Right cardiac atrium (tissue), 5 donors: ENCODE data around the gene UBE3A. TPM values are rescaled to one million over a fixed set of nuclear protein-coding genes. Genes with fewer than 3 reads are reported as not detected.
A peak's percentile ranks its signal among the peaks of the same experiment; 100 is the strongest.
"Not testable (repeated sequence)": the region's sequence is repeated elsewhere in the genome, so short reads cannot be mapped to it uniquely, and the experiment has no call there.

ENCODE experiments used
- ATAC-seq, 2 donors: fragments of 200-7000 bp; cut with Tn5 transposase; one replicate each; pipeline versions ENCODE4 v1.8.0 to v1.9.1; 2020; ENCODE audit warnings: moderate library complexity in 2 of 2, mild to moderate bottlenecking in 1 of 2
- DNase-seq, 3 donors: peaks; one replicate each; pipeline ENCODE4 v3.0.0-alpha.2; 2020
- H3K27ac ChIP-seq: one replicate; pipeline ENCODE4 v1.5.1; 2013; ENCODE audit warnings: mild to moderate bottlenecking, low read length, control low read depth, moderate library complexity
- H3K27me3 ChIP-seq: one replicate; pipeline ENCODE4 v1.6.1; 2013; ENCODE audit not compliant: control insufficient read depth, insufficient read depth
- H3K4me1 ChIP-seq: one replicate; pipeline ENCODE4 v1.6.1; 2013; ENCODE audit warnings: low read length; ENCODE audit not compliant: control insufficient read depth, insufficient read depth
- H3K4me3 ChIP-seq: one replicate; pipeline ENCODE4 v1.5.1; 2013; ENCODE audit warnings: low read length, control low read depth
- H3K9me3 ChIP-seq: one replicate; pipeline ENCODE4 v1.6.1; 2013; ENCODE audit warnings: low read length; ENCODE audit not compliant: control insufficient read depth
- WGBS: extraction: QIAGEN DNeasy Blood & Tissue Kit; methylation state at CpG from one replicate; pipeline ENCODE4 v1.1.7; 2013; 5-methylcytosine and 5-hydroxymethylcytosine counted together
- intact Hi-C, 4 donors: fragments of 100-400 bp; cut with DNase I; formaldehyde crosslinking; loops; one replicate each; pipeline versions ENCODE4 v1.11.0 to v1.14.0; 2022 to 2023
- polyA plus RNA-seq: library from polyadenylated mRNA; stranded (reverse); fragments of 200-250 nt; gene quantifications from one replicate; pipeline ENCODE4 v1.2.3, GENCODE V29; 2013
- total RNA-seq, 4 donors: library from RNA; stranded (reverse); fragmentation: NEBNext Ultra II Directional; extraction: Animal tissue kit (Norgen Biotek cat#: 25700); gene quantifications; one replicate each; pipeline ENCODE4 v1.2.1, GENCODE V29; 2021
- donor health status: healthy with polysubstance abuse.
- donor health status: DM: no; HTN: yes; CAD: no.
- donor health status: DM: no; HTN: no; CAD: no.
- donor health status: DM: no; HTN: yes; CAD: no; lungs with severe emphysema.
- donor health status: DM: yes; HTN: yes; CAD: no.

The UBE3A gene
- total and polyA plus RNA-seq, 5 donors = 30.7 to 119 (median 106) TPM

GRCh38 chr15:25465835-25466234 lies 27.0 kb upstream of the UBE3A start:
- 73% methylated on average over 1 of the region's 1 CpG for WGBS
- intact Hi-C loops = no loop called here
- DNase-seq (peak in 1 of 3 donors; percentile 69), ATAC-seq (no peak)
- no peak overlapping the region for H3K27ac ChIP-seq
- H3K4me1 ChIP-seq = peaks cover 3% of the 10 kb centered on the region
- H3K27me3 ChIP-seq = no peaks in the 10 kb centered on the region
- no peaks in the 10 kb centered on the region for H3K9me3 ChIP-seq
- no peak overlapping the region for H3K4me3 ChIP-seq

- H3K4me1 ChIP-seq = peaks cover 3% of the 10 kb centered on the region
- intact Hi-C loops = no loop called here
- ATAC-seq (no peak), DNase-seq (no peak)
- WGBS = 60% methylated on average over 2 of the region's 2 CpGs
- no peak overlapping the region for H3K4me3 ChIP-seq
- H3K27ac ChIP-seq = no peak overlapping the region
- no peaks in the 10 kb centered on the region for H3K27me3 ChIP-seq
- no peaks in the 10 kb centered on the region for H3K9me3 ChIP-seq
Measured at GRCh38 chr15:25464784-25465183, 26.0 kb upstream of the UBE3A start.

GRCh38 chr15:25464383-25464782 lies 25.6 kb upstream of the UBE3A start:
- DNase-seq = no peak
- no peak overlapping the region for H3K27ac ChIP-seq
- H3K4me3 ChIP-seq = no peak overlapping the region
- 0% methylated on average over 1 of the region's 1 CpG for WGBS
- H3K27me3 ChIP-seq = no peaks in the 10 kb centered on the region
- intact Hi-C loops = no loop called here
- ATAC-seq = no peak
- H3K9me3 ChIP-seq = no peaks in the 10 kb centered on the region
- peaks cover under 1% of the 10 kb centered on the region for H3K4me1 ChIP-seq

GRCh38 chr15:25456196-25456595 lies 17.4 kb upstream of the UBE3A start:
- intact Hi-C loops = no loop called here

GRCh38 chr15:25455226-25455625 lies 16.4 kb upstream of the UBE3A start:
- no peaks in the 10 kb centered on the region for H3K4me1 ChIP-seq
- no peaks in the 10 kb centered on the region for H3K9me3 ChIP-seq
- H3K27ac ChIP-seq = no peak overlapping the region
- no peak overlapping the region for H3K4me3 ChIP-seq
- intact Hi-C loops = no loop called here
- H3K27me3 ChIP-seq = no peaks in the 10 kb centered on the region
- 86% methylated on average over 3 of the region's 3 CpGs for WGBS
- ATAC-seq = no peak
- DNase-seq = no peak

More at GRCh38 chr15:25456196-25456595, 17.4 kb upstream of the UBE3A start:
- no peaks in the 10 kb centered on the region for H3K27me3 ChIP-seq
- no peaks in the 10 kb centered on the region for H3K4me1 ChIP-seq
- 84% methylated on average over 3 of the region's 3 CpGs for WGBS
- DNase-seq = no peak
- no peak overlapping the region for H3K27ac ChIP-seq
- no peak overlapping the region for H3K4me3 ChIP-seq
- ATAC-seq = no peak
- no peaks in the 10 kb centered on the region for H3K9me3 ChIP-seq

- H3K4me1 ChIP-seq = no peaks in the 10 kb centered on the region
- DNase-seq = no peak
- no peak for ATAC-seq
- WGBS = 83% methylated on average over 2 of the region's 2 CpGs
- no peak overlapping the region for H3K4me3 ChIP-seq
- H3K27ac ChIP-seq = no peak overlapping the region
- no peaks in the 10 kb centered on the region for H3K27me3 ChIP-seq
- intact Hi-C loops = no loop called here
- H3K9me3 ChIP-seq = no peaks in the 10 kb centered on the region
Measured at GRCh38 chr15:25454771-25455170, 15.9 kb upstream of the UBE3A start.

- H3K27ac ChIP-seq, H3K9me3 ChIP-seq, H3K4me1 ChIP-seq, ATAC-seq, H3K4me3 ChIP-seq, DNase-seq, H3K27me3 ChIP-seq, intact Hi-C loops: not testable (repeated sequence)
- 79% methylated on average over 5 of the region's 5 CpGs for WGBS
Measured at GRCh38 chr15:25453246-25453645, 14.4 kb upstream of the UBE3A start.

- intact Hi-C loops = no loop called here
- 96% methylated on average over 1 of the region's 1 CpG for WGBS
- no peak for DNase-seq
Measured at GRCh38 chr15:25451501-25451900, 12.7 kb upstream of the UBE3A start.

GRCh38 chr15:25450163-25450562 lies 11.3 kb upstream of the UBE3A start:
- H3K27me3 ChIP-seq = no peaks in the 10 kb centered on the region
- no peaks in the 10 kb centered on the region for H3K4me1 ChIP-seq
- no peak overlapping the region for H3K4me3 ChIP-seq
- ATAC-seq (no peak), DNase-seq (no peak)
- 96% methylated on average over 1 of the region's 1 CpG for WGBS
- H3K27ac ChIP-seq = no peak overlapping the region
- no peaks in the 10 kb centered on the region for H3K9me3 ChIP-seq
- intact Hi-C loops = no loop called here

More at GRCh38 chr15:25451501-25451900, 12.7 kb upstream of the UBE3A start:
- Histone ChIP-seq H3K9me3 (no peaks in the 10 kb centered on the region), H3K27me3 (no peaks in the 10 kb centered on the region), H3K4me3 (no peak overlapping the region), H3K27ac (no peak overlapping the region), H3K4me1 (no peaks in the 10 kb centered on the region)
- ATAC-seq = no peak

GRCh38 chr15:25446076-25446475 lies 7.3 kb upstream of the UBE3A start:
- Histone ChIP-seq H3K4me3 (no peak overlapping the region), H3K4me1 (no peaks in the 10 kb centered on the region), H3K9me3 (no peaks in the 10 kb centered on the region), H3K27me3 (no peaks in the 10 kb centered on the region), H3K27ac (no peak overlapping the region)
- intact Hi-C loops = no loop called here
- no peak for DNase-seq
- WGBS = 90% methylated on average over 3 of the region's 3 CpGs
- no peak for ATAC-seq

- Histone ChIP-seq H3K4me1 (no peaks in the 10 kb centered on the region), H3K4me3 (no peak overlapping the region), H3K27ac (no peak overlapping the region), H3K9me3 (no peaks in the 10 kb centered on the region), H3K27me3 (no peaks in the 10 kb centered on the region)
- no peak for ATAC-seq
- WGBS = 89% methylated on average over 4 of the region's 4 CpGs
- intact Hi-C loops = no loop called here
- no peak for DNase-seq
Measured at GRCh38 chr15:25445412-25445811, 6.6 kb upstream of the UBE3A start.

GRCh38 chr15:25441111-25441510 lies 2.3 kb upstream of the UBE3A start:
- H3K9me3 ChIP-seq = no peaks in the 10 kb centered on the region
- intact Hi-C loops = no loop called here
- ATAC-seq = no peak
- no peak for DNase-seq
- no peaks in the 10 kb centered on the region for H3K27me3 ChIP-seq
- H3K4me3 ChIP-seq = no peak overlapping the region
- H3K4me1 ChIP-seq = no peaks in the 10 kb centered on the region
- H3K27ac ChIP-seq = no peak overlapping the region
